ENCODE results near the gene DMRTB1.

- no peak for TF ChIP-seq PAX5 (IDR thresholded peaks at IDR 0.05; ENCODE audit: insufficient read depth, low read length, severe bottlenecking)
- no peak for TF ChIP-seq TAF1 (IDR thresholded peaks at IDR 0.05; ENCODE audit: low read depth, low read length)
- no peak for TF ChIP-seq POLR2A (IDR thresholded peaks at IDR 0.05; ENCODE audit: low read depth, low read length)
These were observed 26.5 kb downstream of the DMRTB1 start for GRCh38 chr1:53485478-53486394.
